GM12865 (cell line): Measurements from ENCODE around the gene TREML4.

Source experiments
- DNase-seq: peaks from one replicate; pipeline ENCODE4 v3.0.0; 2010; ENCODE audit warnings: low read depth
- H3K4me3 ChIP-seq: 2 replicates; pipeline ENCODE4 v1.5.1; 2011; ENCODE audit warnings: mild to moderate bottlenecking, low read depth, low read length, control low read depth
- CTCF ChIP-seq: IDR thresholded peaks from 2 replicates; pipeline ENCODE4 v1.5.1; 2011; ENCODE audit warnings: low read length, control low read depth, low read depth, inconsistent platforms; ENCODE audit not compliant: insufficient read depth; ENCODE audit errors: missing control alignments

The TREML4 gene

GRCh38 chr6:41204156-41204555, 24.0 kb upstream of the TREML4 start:
- no peak for TF ChIP-seq CTCF
- H3K4me3 ChIP-seq, result no peak overlapping the region
- DNase-seq, result no peak

GRCh38 chr6:41208439-41209106, 19.6 kb upstream of the TREML4 start:
- peak; percentile 44 for DNase-seq
- TF ChIP-seq CTCF, result no peak
- H3K4me3 ChIP-seq, result no peak overlapping the region

DNA sequence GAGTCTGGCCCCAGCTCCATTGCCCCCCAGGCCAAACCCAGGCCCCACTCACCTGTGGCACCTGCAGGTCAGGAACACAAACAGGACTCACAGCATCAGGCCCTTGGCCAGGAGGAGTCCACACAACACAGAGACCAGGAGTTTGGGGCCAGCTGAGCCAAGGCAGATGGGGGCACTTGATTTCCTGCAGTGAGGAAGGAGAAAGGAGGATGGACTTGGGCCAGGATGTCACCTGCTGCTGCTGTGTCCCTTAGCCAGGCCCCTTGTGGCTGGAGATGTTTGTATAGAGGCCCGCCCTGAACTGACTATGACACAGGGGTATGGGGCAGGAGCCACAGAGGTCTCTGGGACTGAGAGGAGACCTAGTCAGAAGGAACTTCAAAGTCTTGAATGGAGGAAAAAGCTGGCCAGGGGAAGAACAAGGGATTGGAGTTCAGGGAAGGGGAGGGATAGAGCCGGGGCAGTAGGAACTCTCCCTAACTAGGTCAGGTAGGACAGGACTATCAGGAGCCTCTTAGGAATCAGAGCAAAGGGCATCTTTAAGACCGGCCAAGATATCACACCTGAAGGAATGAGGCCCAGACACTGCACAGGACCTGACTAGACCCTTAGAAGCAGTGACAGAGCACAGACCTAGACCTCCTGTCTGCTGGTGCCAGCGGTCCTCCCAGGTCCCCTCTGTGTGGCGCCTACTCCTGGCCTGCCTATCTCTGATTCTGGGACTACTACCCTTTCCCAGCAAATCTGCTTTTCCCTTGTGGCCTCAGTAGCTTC, 18.4 kb upstream of the TREML4 start:
- no peak for TF ChIP-seq CTCF
- no peak for DNase-seq
- no peak overlapping the region for H3K4me3 ChIP-seq

- H3K4me3 ChIP-seq, result no peak overlapping the region
- no peak for DNase-seq
- no peak for TF ChIP-seq CTCF
These were observed 13.4 kb upstream of the TREML4 start for GRCh38 chr6:41214559-41215238.

DNA sequence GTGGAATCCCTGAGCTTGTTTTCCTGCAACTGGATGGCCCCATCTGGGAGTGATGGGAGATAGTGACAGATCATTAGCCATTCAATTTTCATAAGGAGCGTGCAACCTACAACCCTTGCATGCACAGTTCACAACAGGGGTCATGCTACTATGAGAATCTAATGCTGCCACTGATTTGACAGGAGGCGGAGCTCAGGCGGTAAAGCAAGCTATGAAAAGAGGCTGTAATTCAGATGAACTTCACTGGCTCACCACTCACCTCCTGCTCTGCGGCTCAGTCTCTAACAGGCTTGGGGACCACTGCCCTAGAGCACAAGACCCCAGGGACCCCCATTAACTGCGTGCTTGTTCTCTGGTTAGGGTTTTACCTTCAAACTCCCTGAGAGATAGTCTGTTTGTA, 12.4 kb upstream of the TREML4 start:
- no peak for DNase-seq
- TF ChIP-seq CTCF, result no peak
- H3K4me3 ChIP-seq, result no peak overlapping the region

DNA sequence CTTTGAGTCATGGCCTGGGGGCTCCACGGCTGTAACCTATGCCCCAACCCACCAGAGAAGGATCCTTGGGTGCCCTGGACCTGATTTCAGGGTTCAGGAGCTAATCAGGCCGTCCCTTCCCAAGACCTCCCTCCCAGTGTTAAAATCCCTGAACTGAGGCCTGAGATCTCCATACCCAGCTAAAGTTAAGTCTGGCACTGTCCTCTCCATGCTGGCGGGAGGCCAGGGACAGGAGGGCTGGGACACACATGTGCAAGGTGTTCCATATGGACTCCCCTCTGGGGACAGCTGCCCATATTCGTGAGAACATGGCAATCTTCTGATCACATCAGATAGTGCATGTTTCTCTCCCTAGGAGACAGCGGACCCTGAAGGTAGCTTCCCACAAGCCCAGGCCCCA, 11.5 kb upstream of the TREML4 start:
- H3K4me3 ChIP-seq, result no peak overlapping the region

More for the DNA sequence above, 11.5 kb upstream of the TREML4 start:
- no peak for DNase-seq
- TF ChIP-seq CTCF, result no peak
